ENCODE data around the gene SH3RF1.
"Not testable (repeated sequence)": the region's sequence is repeated elsewhere in the genome, so short reads cannot be mapped to it uniquely, and the experiment has no call there.

Gene SH3RF1

DNA sequence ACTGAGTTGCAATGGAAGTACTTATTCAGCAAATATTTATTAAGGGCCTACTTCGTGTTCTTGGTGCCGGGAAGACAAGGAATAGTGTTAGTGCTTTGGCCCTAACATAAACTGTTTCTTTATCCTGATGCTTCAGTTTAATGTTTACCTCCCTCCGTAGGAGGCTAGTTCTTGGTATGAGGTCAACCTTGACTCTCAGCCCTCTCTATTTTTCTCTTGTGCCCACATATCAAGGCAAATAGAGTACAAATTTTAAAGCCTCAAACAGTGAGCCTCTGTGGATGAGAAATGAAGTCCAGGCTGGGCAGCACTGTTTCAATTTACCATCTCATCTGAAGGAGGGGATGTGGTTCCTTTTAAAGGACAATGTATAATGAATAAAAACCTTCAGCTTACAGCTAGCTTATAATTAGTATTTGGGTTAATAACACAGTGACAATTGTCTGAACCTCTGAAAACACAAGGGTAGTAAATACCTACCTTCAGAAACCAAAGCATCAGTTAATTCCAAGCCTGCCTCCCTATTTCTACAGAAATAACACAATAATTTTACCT, 68.5 kb downstream of the SH3RF1 start:
- no peak for DNase-seq (ENCODE audit: low read depth)
- TF ChIP-seq, protein P1, sequence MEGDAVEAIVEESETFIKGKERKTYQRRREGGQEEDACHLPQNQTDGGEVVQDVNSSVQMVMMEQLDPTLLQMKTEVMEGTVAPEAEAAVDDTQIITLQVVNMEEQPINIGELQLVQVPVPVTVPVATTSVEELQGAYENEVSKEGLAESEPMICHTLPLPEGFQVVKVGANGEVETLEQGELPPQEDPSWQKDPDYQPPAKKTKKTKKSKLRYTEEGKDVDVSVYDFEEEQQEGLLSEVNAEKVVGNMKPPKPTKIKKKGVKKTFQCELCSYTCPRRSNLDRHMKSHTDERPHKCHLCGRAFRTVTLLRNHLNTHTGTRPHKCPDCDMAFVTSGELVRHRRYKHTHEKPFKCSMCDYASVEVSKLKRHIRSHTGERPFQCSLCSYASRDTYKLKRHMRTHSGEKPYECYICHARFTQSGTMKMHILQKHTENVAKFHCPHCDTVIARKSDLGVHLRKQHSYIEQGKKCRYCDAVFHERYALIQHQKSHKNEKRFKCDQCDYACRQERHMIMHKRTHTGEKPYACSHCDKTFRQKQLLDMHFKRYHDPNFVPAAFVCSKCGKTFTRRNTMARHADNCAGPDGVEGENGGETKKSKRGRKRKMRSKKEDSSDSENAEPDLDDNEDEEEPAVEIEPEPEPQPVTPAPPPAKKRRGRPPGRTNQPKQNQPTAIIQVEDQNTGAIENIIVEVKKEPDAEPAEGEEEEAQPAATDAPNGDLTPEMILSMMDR (IDR thresholded peaks at IDR 0.05; ENCODE audit: low read length, missing control alignments): no peak
- H3K4me3 ChIP-seq (replicated peaks; ENCODE audit: low read depth, low read length): no peak overlapping the region

DNA sequence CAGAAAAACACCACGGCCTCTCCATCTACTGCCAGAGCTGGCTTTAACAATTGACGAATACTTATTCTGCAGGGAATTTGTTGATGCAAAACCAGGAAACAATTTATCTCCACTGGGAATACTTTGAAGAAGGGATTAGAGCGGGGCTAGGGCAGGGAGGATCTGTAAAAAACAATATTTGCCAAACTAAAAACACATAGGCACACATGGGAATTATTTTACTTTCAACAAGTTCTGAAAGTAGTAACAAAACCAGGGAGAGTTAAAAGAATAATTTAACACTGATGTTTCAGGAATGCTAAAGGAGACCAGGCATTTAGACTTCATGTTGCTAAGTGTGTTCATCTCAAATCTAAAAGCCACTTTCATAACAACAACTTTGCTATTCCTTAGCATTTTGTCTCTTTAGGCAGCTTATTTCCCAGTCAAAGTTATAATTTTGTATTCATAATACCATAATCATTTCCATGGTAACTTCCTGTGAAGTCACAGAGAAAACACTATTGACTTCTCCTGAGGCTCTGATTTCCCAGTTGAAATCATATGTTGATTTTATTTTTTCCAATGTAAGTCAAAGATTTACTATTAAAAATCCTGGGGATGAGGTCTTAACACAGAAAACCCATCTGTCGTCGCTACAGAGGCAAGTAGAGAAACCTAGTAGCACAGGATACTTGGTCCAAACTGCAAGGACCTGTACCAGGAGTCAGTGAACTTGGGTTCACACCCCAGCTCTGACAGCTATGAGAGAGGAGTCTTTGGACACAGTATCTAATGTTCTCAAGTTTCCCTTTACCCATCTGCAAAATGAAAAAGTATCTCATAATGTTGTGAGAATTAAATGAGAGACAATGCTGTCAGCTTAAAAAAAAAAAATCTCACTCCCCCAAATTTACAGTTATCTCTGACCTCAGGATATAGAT, 69.3 kb downstream of the SH3RF1 start:
- no peak overlapping the region for H3K4me3 ChIP-seq (replicated peaks; ENCODE audit: low read depth, low read length)
- peak; percentile 53 for DNase-seq (ENCODE audit: low read depth)
- TF ChIP-seq, protein P1 (IDR thresholded peaks at IDR 0.05; ENCODE audit: low read length, missing control alignments): no peak

DNA sequence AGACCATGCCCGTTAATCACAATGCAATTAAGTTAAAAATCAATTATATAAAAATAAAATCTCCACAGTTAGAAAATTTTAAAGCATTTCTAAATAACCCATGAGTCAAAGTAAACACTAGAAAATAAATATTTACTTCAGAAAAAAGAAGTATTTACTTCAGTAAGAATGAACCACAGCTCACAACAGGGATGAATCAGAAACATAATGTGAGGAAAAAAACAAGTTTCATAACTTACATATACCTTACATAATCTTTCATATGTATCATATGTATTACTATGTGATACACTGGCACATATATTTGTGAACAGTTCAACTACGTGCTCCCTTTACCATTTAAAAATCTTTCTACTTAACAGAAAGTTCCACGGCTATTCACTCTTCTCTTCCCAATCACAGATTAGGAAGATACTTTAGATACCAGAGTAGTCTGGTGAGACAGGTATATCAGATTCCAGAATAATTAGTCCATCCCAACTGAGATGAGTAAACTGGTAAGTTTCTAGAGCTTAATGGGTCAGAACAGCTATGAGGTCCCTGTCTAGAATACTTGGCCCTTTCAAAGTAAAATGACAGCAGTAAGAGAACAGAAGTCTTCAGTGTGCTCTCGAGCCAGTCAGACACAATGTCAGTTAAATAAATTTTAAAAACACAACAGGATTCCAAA, 70.3 kb downstream of the SH3RF1 start:
- TF ChIP-seq, protein P1 (IDR thresholded peaks at IDR 0.05; ENCODE audit: low read length, missing control alignments): no peak
- no peak for DNase-seq (ENCODE audit: low read depth)

DNA sequence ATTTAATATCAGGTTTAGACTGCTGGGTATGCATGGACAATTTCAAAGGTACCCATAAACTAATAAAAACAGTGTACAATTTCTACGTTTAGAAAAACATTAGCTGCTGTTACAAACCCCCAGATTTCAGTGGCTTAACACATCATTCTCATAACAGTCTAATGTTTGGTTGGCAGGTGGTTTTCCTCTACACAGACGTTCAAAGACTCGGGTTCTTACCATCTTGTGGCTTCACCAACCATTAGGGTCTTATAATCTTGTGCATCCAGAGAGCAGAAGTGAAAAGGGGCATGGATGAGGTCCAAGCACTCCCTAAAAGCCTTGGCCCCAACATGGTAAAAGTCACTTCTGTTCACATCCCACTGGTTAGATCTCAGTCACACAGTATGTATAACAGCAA, 71.6 kb downstream of the SH3RF1 start:
- no peak for DNase-seq (ENCODE audit: low read depth)
- TF ChIP-seq, protein P1 (IDR thresholded peaks at IDR 0.05; ENCODE audit: low read length, missing control alignments): no peak
- no peak overlapping the region for H3K4me3 ChIP-seq (replicated peaks; ENCODE audit: low read depth, low read length)

More for the DNA sequence above, 70.3 kb downstream of the SH3RF1 start:
- no peak overlapping the region for H3K4me3 ChIP-seq (replicated peaks; ENCODE audit: low read depth, low read length)

DNA sequence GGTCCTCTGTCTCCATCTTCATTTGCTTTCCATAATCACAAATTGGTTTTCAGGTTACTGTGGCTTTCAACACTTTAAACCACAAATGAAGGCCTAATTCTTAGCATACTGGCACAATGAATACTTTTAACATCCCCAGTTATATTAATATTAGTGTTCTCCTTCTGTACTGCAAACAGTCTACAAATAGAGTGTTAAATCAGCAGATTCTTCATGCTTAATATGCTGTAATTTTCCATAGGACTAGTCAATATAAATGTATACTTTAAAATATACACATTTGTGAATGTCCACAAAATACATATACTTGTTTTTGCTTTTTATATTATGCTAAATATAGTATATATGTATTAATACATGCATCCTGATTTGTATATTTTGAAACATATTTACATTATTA, 72.6 kb downstream of the SH3RF1 start:
- H3K4me3 ChIP-seq (replicated peaks; ENCODE audit: low read depth, low read length): no peak overlapping the region
- TF ChIP-seq, protein P1 (IDR thresholded peaks at IDR 0.05; ENCODE audit: low read length, missing control alignments): no peak
- DNase-seq (ENCODE audit: low read depth): no peak

DNA sequence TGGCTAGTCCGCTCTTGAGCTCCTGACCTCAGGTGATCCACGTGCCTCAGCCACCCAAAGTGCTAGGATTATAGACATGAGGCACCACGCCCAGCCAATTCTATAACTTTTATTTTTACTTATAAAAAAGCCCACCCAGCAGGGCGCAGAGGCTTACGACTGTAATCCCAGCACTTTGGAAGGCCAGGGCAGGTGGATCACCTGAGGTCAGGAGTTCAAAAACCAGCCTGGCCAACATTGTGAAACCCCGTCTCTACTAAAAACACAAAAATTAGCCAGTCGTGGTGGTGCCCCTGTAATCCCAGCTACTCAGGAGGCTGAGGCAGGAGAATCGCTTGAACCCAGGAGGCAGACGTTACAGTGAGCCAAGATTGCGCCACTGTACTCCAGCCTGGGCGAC, 73.5 kb downstream of the SH3RF1 start:
- H3K4me3 ChIP-seq (replicated peaks; ENCODE audit: low read depth, low read length); DNase-seq (ENCODE audit: low read depth): not testable (repeated sequence)

DNA sequence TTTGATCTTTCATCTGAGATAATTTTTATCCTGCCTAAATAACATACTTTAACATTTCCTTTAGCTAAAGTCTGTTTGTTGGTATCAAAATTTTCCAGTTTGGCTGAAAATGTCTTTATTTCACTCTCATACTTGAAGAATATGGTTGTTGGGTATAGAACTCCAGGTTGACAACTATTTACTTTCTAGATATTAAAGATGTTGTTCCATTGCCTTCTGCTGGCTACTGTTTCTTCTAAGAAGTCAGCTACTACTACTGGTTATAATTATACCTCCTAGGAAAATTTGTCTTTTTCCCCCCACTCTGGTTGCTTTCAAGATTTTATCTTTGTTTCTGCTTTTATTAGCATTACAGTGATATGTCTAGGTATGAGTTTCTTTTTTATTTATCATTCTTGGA, 75.7 kb downstream of the SH3RF1 start:
- TF ChIP-seq, protein P1 (IDR thresholded peaks at IDR 0.05; ENCODE audit: low read length, missing control alignments): no peak
- H3K4me3 ChIP-seq (replicated peaks; ENCODE audit: low read depth, low read length): no peak overlapping the region

DNA sequence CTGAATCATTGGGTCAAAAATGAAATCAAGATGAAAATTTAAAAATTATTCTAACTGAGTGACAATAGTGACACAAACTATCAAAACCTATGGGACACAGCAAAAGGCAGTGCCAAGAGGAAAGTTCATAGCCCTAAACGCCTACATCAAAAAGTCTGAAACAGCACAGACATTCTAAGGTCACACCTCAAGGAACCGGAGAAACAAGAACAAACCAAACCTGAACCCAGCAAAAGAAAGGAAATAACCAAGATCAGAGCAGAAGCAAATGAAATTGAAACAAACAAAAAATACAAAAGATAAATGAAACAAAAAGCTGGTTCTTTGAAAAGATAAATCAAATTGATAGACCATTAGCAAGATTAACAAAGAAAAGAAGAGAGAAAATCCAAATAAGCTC, 80.8 kb downstream of the SH3RF1 start:
- H3K4me3 ChIP-seq (replicated peaks; ENCODE audit: low read depth, low read length): not testable (repeated sequence)

More for the DNA sequence above, 75.7 kb downstream of the SH3RF1 start:
- no peak for DNase-seq (ENCODE audit: low read depth)

More for the DNA sequence above, 80.8 kb downstream of the SH3RF1 start:
- not testable (repeated sequence) for DNase-seq (ENCODE audit: low read depth)

Data from fibroblast of pulmonary artery (primary cell).